ENCODE measurements around the gene SH3GLB2. TPM values are rescaled to one million over a fixed set of nuclear protein-coding genes. Genes with fewer than 3 reads are reported as not detected.
A peak's percentile ranks its signal among the peaks of the same experiment; 100 is the strongest.

SH3GLB2 gene
- total RNA-seq, 4 donors from 2014 or later: 33.6 to 55.1 (median 44.1) TPM

GRCh38 chr9:129042016-129042415 lies 13.9 kb upstream of the SH3GLB2 start:
- H3K4me1 ChIP-seq: peaks cover 11 to 17% of the 10 kb centered on the region in 2 donors
- TF ChIP-seq POLR2A (IDR thresholded peaks at IDR 0.05): no peak
- TF ChIP-seq, protein P1, sequence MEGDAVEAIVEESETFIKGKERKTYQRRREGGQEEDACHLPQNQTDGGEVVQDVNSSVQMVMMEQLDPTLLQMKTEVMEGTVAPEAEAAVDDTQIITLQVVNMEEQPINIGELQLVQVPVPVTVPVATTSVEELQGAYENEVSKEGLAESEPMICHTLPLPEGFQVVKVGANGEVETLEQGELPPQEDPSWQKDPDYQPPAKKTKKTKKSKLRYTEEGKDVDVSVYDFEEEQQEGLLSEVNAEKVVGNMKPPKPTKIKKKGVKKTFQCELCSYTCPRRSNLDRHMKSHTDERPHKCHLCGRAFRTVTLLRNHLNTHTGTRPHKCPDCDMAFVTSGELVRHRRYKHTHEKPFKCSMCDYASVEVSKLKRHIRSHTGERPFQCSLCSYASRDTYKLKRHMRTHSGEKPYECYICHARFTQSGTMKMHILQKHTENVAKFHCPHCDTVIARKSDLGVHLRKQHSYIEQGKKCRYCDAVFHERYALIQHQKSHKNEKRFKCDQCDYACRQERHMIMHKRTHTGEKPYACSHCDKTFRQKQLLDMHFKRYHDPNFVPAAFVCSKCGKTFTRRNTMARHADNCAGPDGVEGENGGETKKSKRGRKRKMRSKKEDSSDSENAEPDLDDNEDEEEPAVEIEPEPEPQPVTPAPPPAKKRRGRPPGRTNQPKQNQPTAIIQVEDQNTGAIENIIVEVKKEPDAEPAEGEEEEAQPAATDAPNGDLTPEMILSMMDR (IDR thresholded peaks at IDR 0.05 in 4 of 5, conservative IDR thresholded peaks at IDR 0.05 in 1 of 5): no peak
- H3K27ac ChIP-seq: no peak overlapping the region
- H3K9me3 ChIP-seq: no peaks in the 10 kb centered on the region
- in situ Hi-C loops (cut with MboI; ENCODE audit: low sequenced_read_pairs in 4 of 4) (no loop called here), intact Hi-C loops (cut with DNase I; ENCODE audit: low total_unique reads) (no loop called here)
- DNase-seq (no peak), ATAC-seq (no peak)
- peaks cover 0 to 40% of the 10 kb centered on the region in 2 donors for H3K36me3 ChIP-seq
- no peaks in the 10 kb centered on the region for H3K27me3 ChIP-seq
- no peak overlapping the region for H3K4me3 ChIP-seq

GRCh38 chr9:129040113-129040643 lies 12.0 kb upstream of the SH3GLB2 start:
- H3K4me1 ChIP-seq: peaks cover 18 to 21% of the 10 kb centered on the region in 2 donors
- peaks cover 0 to 30% of the 10 kb centered on the region in 2 donors for H3K36me3 ChIP-seq
- no peak overlapping the region for H3K4me3 ChIP-seq
- H3K27me3 ChIP-seq: no peaks in the 10 kb centered on the region
- H3K9me3 ChIP-seq: no peaks in the 10 kb centered on the region
- ATAC-seq: no peak
- intact Hi-C loops (cut with DNase I; ENCODE audit: low total_unique reads): no loop called here
- DNase-seq: no peak
- H3K27ac ChIP-seq: no peak overlapping the region
- TF ChIP-seq, protein P1 (IDR thresholded peaks at IDR 0.05 in 4 of 5, conservative IDR thresholded peaks at IDR 0.05 in 1 of 5): no peak
- no peak for TF ChIP-seq POLR2A (IDR thresholded peaks at IDR 0.05)
- in situ Hi-C loops (cut with MboI; ENCODE audit: low sequenced_read_pairs in 4 of 4): no loop called here

GRCh38 chr9:129038109-129038852 lies 10.2 kb upstream of the SH3GLB2 start:
- Histone ChIP-seq H3K27me3 (no peaks in the 10 kb centered on the region), H3K36me3 (peaks cover 0 to 19% of the 10 kb centered on the region in 2 donors), H3K27ac (peak overlapping the region; percentile 10 to 93 (median 80)), H3K9me3 (no peaks in the 10 kb centered on the region), H3K4me3 (peak overlapping the region in 3 of 4 donors; percentile 85 to 99 (median 86)), H3K4me1 (peaks cover 18 to 21% of the 10 kb centered on the region in 2 donors)
- no peak for ATAC-seq
- TF ChIP-seq, protein P1 (IDR thresholded peaks at IDR 0.05 in 4 of 5, conservative IDR thresholded peaks at IDR 0.05 in 1 of 5): no peak
- no peak for TF ChIP-seq POLR2A (IDR thresholded peaks at IDR 0.05)
- in situ Hi-C loops (cut with MboI; ENCODE audit: low sequenced_read_pairs in 4 of 4) (no loop called here), intact Hi-C loops (cut with DNase I; ENCODE audit: low total_unique reads) (loop anchor here (5.0 kb wide), 2 partner anchors 44 to 91 kb away; partner anchors contain the start of genes DOLK, DOLPP1 and NUP188)
- peak in 1 of 2 donors; percentile 31 for DNase-seq

DNA sequence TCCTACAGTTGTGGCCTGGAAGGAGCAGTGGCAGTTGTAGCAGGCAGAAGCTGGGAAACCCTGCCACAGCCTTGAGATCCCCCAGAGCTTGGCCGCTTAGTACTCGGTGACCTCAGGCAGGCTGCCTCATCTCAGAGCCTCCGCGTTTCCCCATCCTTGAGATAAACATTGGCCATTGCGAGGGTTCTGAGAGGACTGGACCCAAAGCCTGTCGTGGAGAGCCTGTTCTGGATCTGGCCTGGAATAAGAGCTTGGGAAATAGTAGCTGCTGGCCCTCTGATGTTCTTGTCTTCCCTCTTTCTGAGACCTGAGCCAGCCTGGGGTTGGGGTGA lies 9.6 kb upstream of the SH3GLB2 start:
- no peak for ATAC-seq
- Histone ChIP-seq H3K4me1 (peaks cover 18 to 21% of the 10 kb centered on the region in 2 donors), H3K27me3 (no peaks in the 10 kb centered on the region), H3K4me3 (peak overlapping the region; percentile 85 to 99 (median 92)), H3K27ac (peak overlapping the region; percentile 79 to 94 (median 87)), H3K36me3 (peaks cover 0 to 19% of the 10 kb centered on the region in 2 donors), H3K9me3 (no peaks in the 10 kb centered on the region)
- TF ChIP-seq, protein P1 (IDR thresholded peaks at IDR 0.05 in 4 of 5, conservative IDR thresholded peaks at IDR 0.05 in 1 of 5): no peak
- TF ChIP-seq POLR2A (IDR thresholded peaks at IDR 0.05): no peak
- in situ Hi-C loops (cut with MboI; ENCODE audit: low sequenced_read_pairs in 4 of 4) (no loop called here), intact Hi-C loops (cut with DNase I; ENCODE audit: low total_unique reads) (loop anchor here (5.0 kb wide), 2 partner anchors 45 to 90 kb away; partner anchors contain the start of genes DOLK, DOLPP1 and NUP188)
- no peak for DNase-seq
